Measurements from ENCODE around the gene CHST15.
"Not testable (repeated sequence)": the region's sequence is repeated elsewhere in the genome, so short reads cannot be mapped to it uniquely, and the experiment has no call there.

Gene CHST15

GRCh38 chr10:124098575-124098974 lies 5.2 kb upstream of the CHST15 start:
- no peak for DNase-seq (ENCODE audit: low read depth)

- DNase-seq (ENCODE audit: low read depth) = no peak
Observed at GRCh38 chr10:124097883-124098282, 4.5 kb upstream of the CHST15 start.

GRCh38 chr10:124096494-124096893 lies 3.1 kb upstream of the CHST15 start:
- no peak for DNase-seq (ENCODE audit: low read depth)

GRCh38 chr10:124095801-124096200 lies 2.4 kb upstream of the CHST15 start:
- DNase-seq (ENCODE audit: low read depth) = not testable (repeated sequence)

GRCh38 chr10:124095096-124095495 lies 1.7 kb upstream of the CHST15 start:
- no peak for DNase-seq (ENCODE audit: low read depth)

GRCh38 chr10:124094419-124094785 lies 1.0 kb upstream of the CHST15 start:
- DNase-seq (ENCODE audit: low read depth) = no peak

GRCh38 chr10:124093774-124094418 lies 498 bp upstream of the CHST15 start:
- DNase-seq (ENCODE audit: low read depth) = not testable (repeated sequence)

- no peak for DNase-seq (ENCODE audit: low read depth)
Observed at GRCh38 chr10:124092250-124092859, 1.0 kb downstream of the CHST15 start.

GRCh38 chr10:124091646-124092249 lies 1.6 kb downstream of the CHST15 start:
- DNase-seq (ENCODE audit: low read depth) = no peak

- DNase-seq (ENCODE audit: low read depth) = no peak
Observed at GRCh38 chr10:124090601-124091209, 2.7 kb downstream of the CHST15 start.

GRCh38 chr10:124089859-124090258 lies 3.5 kb downstream of the CHST15 start:
- no peak for DNase-seq (ENCODE audit: low read depth)

GRCh38 chr10:124088915-124089314 lies 4.5 kb downstream of the CHST15 start:
- DNase-seq (ENCODE audit: low read depth) = no peak

- no peak for DNase-seq (ENCODE audit: low read depth)
Observed at GRCh38 chr10:124087672-124088634, 5.4 kb downstream of the CHST15 start.

GRCh38 chr10:124086787-124087671 lies 6.4 kb downstream of the CHST15 start:
- DNase-seq (ENCODE audit: low read depth) = no peak

GRCh38 chr10:124086097-124086710 lies 7.2 kb downstream of the CHST15 start:
- no peak for DNase-seq (ENCODE audit: low read depth)

- no peak for DNase-seq (ENCODE audit: low read depth)
Observed at GRCh38 chr10:124085680-124086079, 7.7 kb downstream of the CHST15 start.

- DNase-seq (ENCODE audit: low read depth) = no peak
Observed at GRCh38 chr10:124084708-124085107, 8.7 kb downstream of the CHST15 start.

- no peak for DNase-seq (ENCODE audit: low read depth)
Observed at GRCh38 chr10:124083740-124084397, 9.5 kb downstream of the CHST15 start.

- no peak for DNase-seq (ENCODE audit: low read depth)
Observed at GRCh38 chr10:124083047-124083739, 10.2 kb downstream of the CHST15 start.
